ENCODE results near the gene ATR. TPM values are rescaled to one million over a fixed set of nuclear protein-coding genes. Genes with fewer than 3 reads are reported as not detected.

The ATR gene
- total RNA-seq (17.0 and 21.6 TPM in 2 replicates), polyA plus RNA-seq (12.5 and 14.6 TPM in 2 replicates), polyA minus RNA-seq (ENCODE audit: low replicate concordance) (2.4 and 4.9 TPM in 2 replicates)
- polyA plus RNA-seq (2012) = 11.6 TPM in 2 replicates

GRCh38 chr3:142578329-142579223, at the start of gene ATR:
Gene ATR (minus strand): TSS chr3:142578733. CDS start chr3:142578704, 29 bp downstream.
- Histone ChIP-seq H4K20me1 (ENCODE audit: control insufficient read depth, extremely low read depth, insufficient read depth, low read length) (no peaks in the 10 kb centered on the region), H3K27me3 (ENCODE audit: control insufficient read depth, insufficient read depth, low read length) (no peaks in the 10 kb centered on the region), H3K27ac (ENCODE audit: insufficient read depth, low read length) (peak within 1 kb of the TSS; percentile 89), H3K9me3 (ENCODE audit: control insufficient read depth, insufficient read depth, low read depth, low read length) (no peaks in the 10 kb centered on the region), H2AFZ (ENCODE audit: low read length) (peak within 1 kb of the TSS; percentile 95), H3K4me1 (ENCODE audit: control insufficient read depth, extremely low read depth, insufficient read depth, low read length) (no peaks in the 10 kb centered on the region), H3K79me2 (ENCODE audit: control insufficient read depth, insufficient read depth, low read length) (peaks cover 33% of the 10 kb centered on the region), H3K4me3 (replicated peaks in 1 of 4; ENCODE audit: control extremely low read depth in 1 of 4, insufficient read depth in 1 of 4, low read depth in 3 of 4, low read length in 4 of 4) (peak within 1 kb of the TSS; percentile 60 to 98 (median 75)), H3K9ac (ENCODE audit: insufficient read depth, low read length) (peak within 1 kb of the TSS; percentile 71), H3K36me3 (ENCODE audit: control insufficient read depth, insufficient read depth, low read length) (no peaks in the 10 kb centered on the region), H3K4me2 (ENCODE audit: extremely low read depth, insufficient read depth, low read length) (peak within 1 kb of the TSS; percentile 91)
- TF ChIP-seq CTCF (conservative IDR thresholded peaks at IDR 0.05 in 1 of 2, IDR thresholded peaks at IDR 0.05 in 1 of 2; ENCODE audit: low read depth in 1 of 2, low read length in 2 of 2) = no peak
- no peak for TF ChIP-seq EZH2 (IDR thresholded peaks at IDR 0.05; ENCODE audit: low read length, missing control alignments)
- DNase-seq (ENCODE audit: low read depth in 2 of 2) = peak; percentile 95 to 96

GRCh38 chr3:142626971-142627370, 48.4 kb upstream of the ATR start:
- H3K79me2 ChIP-seq (ENCODE audit: control insufficient read depth, insufficient read depth, low read length) = no peaks in the 10 kb centered on the region

More at GRCh38 chr3:142626971-142627370, 48.4 kb upstream of the ATR start:
- no peak overlapping the region for H3K4me3 ChIP-seq (replicated peaks in 1 of 4; ENCODE audit: control extremely low read depth in 1 of 4, insufficient read depth in 1 of 4, low read depth in 3 of 4, low read length in 4 of 4)
- no peaks in the 10 kb centered on the region for H3K4me1 ChIP-seq (ENCODE audit: control insufficient read depth, extremely low read depth, insufficient read depth, low read length)
- H3K9me3 ChIP-seq (ENCODE audit: control insufficient read depth, insufficient read depth, low read depth, low read length) = no peaks in the 10 kb centered on the region
- DNase-seq (ENCODE audit: low read depth in 2 of 2) = no peak
- no peak overlapping the region for H3K27ac ChIP-seq (ENCODE audit: insufficient read depth, low read length)
- TF ChIP-seq CTCF (conservative IDR thresholded peaks at IDR 0.05 in 1 of 2, IDR thresholded peaks at IDR 0.05 in 1 of 2; ENCODE audit: low read depth in 1 of 2, low read length in 2 of 2) (no peak), EZH2 (IDR thresholded peaks at IDR 0.05; ENCODE audit: low read length, missing control alignments) (no peak)
- no peak overlapping the region for H3K9ac ChIP-seq (ENCODE audit: insufficient read depth, low read length)
- no peaks in the 10 kb centered on the region for H3K27me3 ChIP-seq (ENCODE audit: control insufficient read depth, insufficient read depth, low read length)
- no peak overlapping the region for H2AFZ ChIP-seq (ENCODE audit: low read length)
- H4K20me1 ChIP-seq (ENCODE audit: control insufficient read depth, extremely low read depth, insufficient read depth, low read length) = no peaks in the 10 kb centered on the region
- H3K4me2 ChIP-seq (ENCODE audit: extremely low read depth, insufficient read depth, low read length) = no peak overlapping the region
- H3K36me3 ChIP-seq (ENCODE audit: control insufficient read depth, insufficient read depth, low read length) = no peaks in the 10 kb centered on the region
